AML-193 (cell line): ENCODE data around the gene KCTD21.

Experiments
- DNase-seq, 2 experiments: peaks; one replicate each; lab custom pipeline; 2025; lab: John Stamatoyannopoulos, UW

Gene KCTD21

DNA sequence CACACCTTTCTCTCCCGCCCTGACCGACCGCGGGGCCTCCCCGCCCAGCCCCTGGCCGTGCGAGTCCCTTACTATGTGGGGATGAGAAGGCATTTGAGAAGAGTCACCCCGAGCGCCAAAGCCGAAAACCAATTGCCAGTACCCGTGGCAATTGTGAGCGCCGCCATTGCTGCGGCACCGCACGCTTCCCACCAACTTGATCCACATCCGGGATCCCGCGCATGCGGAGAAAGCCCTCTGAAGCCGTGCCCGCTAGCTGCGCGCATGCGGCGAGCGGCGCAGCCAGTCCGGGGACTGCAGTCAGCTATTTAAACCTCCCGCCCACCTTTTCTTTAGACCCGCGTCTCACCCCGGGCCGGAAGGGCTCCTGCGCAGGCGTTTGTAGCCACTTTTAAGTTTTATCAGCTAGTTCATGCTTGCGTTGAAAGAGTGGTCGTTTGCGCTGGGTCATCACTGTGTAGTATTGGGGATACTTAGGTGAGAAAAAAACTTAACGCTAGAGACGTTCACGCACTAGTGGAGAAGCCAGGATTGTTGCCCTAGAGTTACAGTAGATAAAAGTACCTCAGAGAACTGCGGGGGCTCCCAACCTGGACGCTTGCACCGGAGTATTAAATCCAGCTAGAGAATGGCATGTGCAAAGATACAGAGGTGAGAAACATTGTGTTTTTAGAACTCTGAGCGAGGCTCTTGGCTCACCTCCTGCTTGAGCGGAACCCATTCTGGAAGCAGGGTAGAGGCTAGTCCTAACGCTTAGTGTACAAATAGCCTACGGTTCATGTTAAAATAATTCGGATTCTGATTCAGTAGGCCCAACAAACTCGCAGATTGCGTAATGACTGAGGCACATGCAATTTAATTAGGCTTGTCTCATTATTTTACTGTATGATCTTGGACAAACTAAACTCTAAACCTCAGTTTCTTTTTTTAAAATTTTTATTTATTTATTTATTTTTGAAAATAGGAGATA is 48.7 kb downstream of the KCTD21 start, which contains the start of gene ALG8:
Gene ALG8, minus strand, starts transcription at position 205 of the 970 bp plus-strand sequence. Its CDS starts 38 bp downstream, at position 167.
- DNase-seq, result peak; percentile 91 to 93

DNA sequence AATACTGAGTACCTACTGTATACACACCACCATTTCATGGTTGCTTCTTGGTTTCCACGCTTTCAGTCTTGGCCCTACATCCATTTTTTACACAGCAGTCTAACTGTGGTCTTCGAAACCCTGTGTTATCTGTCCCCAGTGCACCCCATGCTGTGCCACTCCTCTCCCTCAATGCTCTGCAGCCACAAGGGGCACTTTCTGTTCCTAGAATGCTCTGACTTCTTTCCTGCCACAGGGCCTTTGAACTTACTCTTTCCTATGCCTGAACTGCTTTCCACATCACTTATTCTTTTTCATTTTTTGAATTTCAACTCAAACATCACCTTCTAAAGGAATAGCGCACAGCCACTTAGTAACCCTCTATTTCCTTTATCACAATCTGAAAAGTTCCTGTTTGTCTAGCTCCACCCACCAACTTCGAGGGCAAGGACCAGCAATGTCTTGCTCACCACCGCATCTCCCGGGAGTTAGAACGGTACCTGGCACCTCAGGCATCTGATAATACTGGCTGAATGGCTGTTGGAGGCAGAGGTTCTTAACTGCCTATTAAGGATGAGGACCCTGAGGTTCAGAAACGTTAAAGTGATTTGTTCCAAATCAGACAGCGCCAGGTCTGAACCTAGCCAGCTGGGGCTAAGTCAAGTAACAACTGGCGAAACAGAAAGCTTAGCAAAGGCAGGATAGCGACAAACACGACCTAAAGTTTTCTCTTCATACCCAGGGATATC is 49.6 kb downstream of the KCTD21 start:
- DNase-seq, result peak; percentile 47 to 53

DNA sequence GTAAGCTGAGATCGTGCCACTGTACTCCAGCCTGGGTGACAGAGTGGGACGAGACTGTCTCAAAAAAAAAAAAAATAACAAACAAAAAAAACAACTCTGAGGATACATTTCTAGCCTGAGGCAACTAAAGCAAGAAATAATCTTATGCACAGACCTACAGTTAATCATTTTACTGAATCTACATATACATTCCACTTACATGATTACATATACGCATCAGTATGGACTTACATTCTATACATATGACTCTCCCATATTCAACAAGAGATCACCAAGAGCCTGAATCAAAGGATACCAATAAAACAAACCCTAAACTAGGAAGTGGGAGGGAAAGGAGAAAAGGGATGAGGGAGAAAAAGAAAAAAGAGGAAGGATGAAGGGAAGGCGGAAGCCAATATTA is 50.1 kb downstream of the KCTD21 start:
- DNase-seq, result no peak

DNA sequence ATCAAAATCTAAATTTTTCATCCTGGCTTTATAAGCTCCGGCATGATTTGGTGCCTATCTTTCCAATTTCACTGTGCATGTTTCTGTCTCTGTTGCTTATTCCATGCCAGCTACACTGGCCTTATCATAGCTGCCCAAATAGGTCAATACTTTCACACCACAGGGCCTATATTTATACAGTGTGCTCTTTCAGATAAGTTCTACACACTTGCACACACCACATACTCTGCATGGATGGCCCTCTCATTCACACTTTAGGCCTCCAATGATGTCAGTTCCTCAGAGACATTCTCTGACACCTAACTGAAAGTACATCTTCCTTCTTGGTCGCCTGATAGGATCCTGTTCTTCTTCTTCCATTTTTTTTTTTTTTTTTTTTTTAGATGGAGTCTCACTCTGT is 56.0 kb downstream of the KCTD21 start:
- no peak for DNase-seq

DNA sequence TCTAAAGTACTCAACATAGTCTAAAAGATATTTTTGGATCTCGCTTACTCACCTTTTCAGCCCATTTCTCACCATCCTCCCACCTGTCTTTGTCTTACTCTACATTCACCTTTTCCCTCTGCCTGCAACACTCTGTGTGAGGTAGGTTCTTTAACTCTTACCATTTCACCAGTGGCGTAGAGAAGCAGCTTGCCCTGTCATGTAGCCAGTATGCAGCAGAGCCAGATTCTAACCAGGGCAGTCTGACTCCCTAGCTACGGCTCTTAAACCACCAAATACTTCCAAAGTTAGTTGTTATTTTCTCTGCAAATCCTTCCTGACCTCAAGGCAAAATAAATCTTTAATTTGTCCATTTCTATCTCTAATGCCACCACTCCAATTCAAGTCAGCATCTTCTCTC is 56.5 kb downstream of the KCTD21 start:
- DNase-seq, result no peak

DNA sequence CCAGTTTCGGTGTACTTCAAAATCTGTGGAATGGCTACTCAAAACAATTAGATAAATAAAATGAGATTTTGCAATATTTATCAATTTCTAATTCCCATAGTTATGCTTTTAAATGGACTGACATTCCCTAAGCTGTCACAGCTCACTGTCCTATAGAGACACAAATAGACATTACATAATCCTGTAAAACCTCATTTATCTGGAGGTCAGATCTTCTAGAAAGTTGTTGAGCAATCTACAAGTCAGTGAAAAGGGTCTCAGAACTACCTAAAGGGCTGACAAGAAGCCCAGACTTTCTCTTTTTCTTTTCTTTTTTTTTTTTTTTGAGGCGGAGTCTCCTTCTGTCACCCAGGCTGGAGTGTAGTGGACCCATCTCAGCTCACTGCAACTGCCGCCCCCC is 61.0 kb downstream of the KCTD21 start:
- no peak for DNase-seq
